LNCAP (cell line): ENCODE data around the gene ZSWIM3.

Source experiments
- CTCF ChIP-seq: fragments of 450-650 bp; IDR thresholded peaks from 2 replicates; pipeline ENCODE4 v1.5.1; 2017; ENCODE audit warnings: mild to moderate bottlenecking

The ZSWIM3 gene

GRCh38 chr20:45909336-45909808 is 52.0 kb downstream of the ZSWIM3 start:
- no peak for TF ChIP-seq CTCF

- no peak for TF ChIP-seq CTCF
These were observed 52.6 kb downstream of the ZSWIM3 start for GRCh38 chr20:45909817-45910669.

- TF ChIP-seq CTCF, result no peak
These were observed 53.5 kb downstream of the ZSWIM3 start for GRCh38 chr20:45910670-45911485.

GRCh38 chr20:45911486-45912343 is 54.3 kb downstream of the ZSWIM3 start, which contains the start of gene PLTP:
Gene PLTP (minus strand): TSS chr20:45912155. CDS start chr20:45911452, 703 bp downstream.
- no peak for TF ChIP-seq CTCF

- TF ChIP-seq CTCF, result no peak
These were observed 54.9 kb downstream of the ZSWIM3 start for GRCh38 chr20:45912344-45912682.

GRCh38 chr20:45913116-45913515 is 55.7 kb downstream of the ZSWIM3 start:
- no peak for TF ChIP-seq CTCF

- TF ChIP-seq CTCF, result no peak
These were observed 60.4 kb downstream of the ZSWIM3 start for GRCh38 chr20:45917790-45918141.
